GM12878 (cell line): ENCODE results near the gene SFI1. TPM values are rescaled to one million over a fixed set of nuclear protein-coding genes. Genes with fewer than 3 reads are reported as not detected.

ENCODE experiments used
- ATAC-seq: fragments of 200-7000 bp; cut with Tn5 transposase; 3 replicates; pipeline ENCODE4 v1.9.1; 2020; ENCODE audit warnings: mild to moderate bottlenecking, moderate library complexity
- BruUV-seq: library from RNA; stranded (reverse); fragments of 400-500 nt; replicated peaks from 2 replicates; lab custom pipeline; 2021; lab: Mats Ljungman, UMichigan
- CTCF ChIA-PET: fragments of 300-600 bp; sonication (Branson Sonifier 250); formaldehyde crosslinking; extraction: SDS; loops from one replicate; lab custom pipeline; 2021; ENCODE audit warnings: inconsistent platforms; lab: Yijun Ruan, JAX
- POLR2A ChIA-PET: fragments of 350-600 bp; formaldehyde crosslinking; extraction: SDS; loops from one replicate; lab custom pipeline; 2021; ENCODE audit warnings: inconsistent platforms; lab: Charles Lee
- RAD21 ChIA-PET: fragments of 300-600 bp; sonication (Branson Sonifier 250); formaldehyde crosslinking; loops from one replicate; lab custom pipeline; 2023; ENCODE audit warnings: antibody characterized with exemption; ENCODE audit not compliant: unreplicated experiment; lab: Charles Lee
- SMC1A ChIA-PET: fragments of 300-600 bp; sonication (Branson Sonifier 250); formaldehyde crosslinking; loops from one replicate; lab custom pipeline; 2023; ENCODE audit not compliant: unreplicated experiment, uncharacterized antibody; lab: Charles Lee
- DNase-seq: peaks from one replicate; pipeline ENCODE4 v3.0.0-alpha.2; 2011; ENCODE audit warnings: low read depth, low spot score
- FAIRE-seq: peaks from 3 replicates; lab custom pipeline; 2011; peaks lifted over from hg19 to GRCh38; lab: Jason Lieb, UNC
- H2AFZ ChIP-seq: 2 replicates; pipeline ENCODE4 v1.6.0; 2011; ENCODE audit warnings: low read depth, low read length, control low read depth; ENCODE audit not compliant: control insufficient read depth
- H3K27ac ChIP-seq: 2 replicates; pipeline ENCODE4 v1.5.1; 2011; ENCODE audit warnings: control low read depth; ENCODE audit not compliant: control insufficient read depth, insufficient read depth
- H3K27me3 ChIP-seq, 2 experiments: replicated peaks in 1 of 2; 2 replicates each; pipeline versions ENCODE4 v1.6.0 to v1.6.1; 2011; ENCODE audit warnings: low read length in 1 of 2; ENCODE audit not compliant: control insufficient read depth in 2 of 2, insufficient read depth in 2 of 2
- H3K36me3 ChIP-seq, 2 experiments: 2 replicates each; pipeline ENCODE4 v1.5.1; 2011; ENCODE audit warnings: low read length in 1 of 2; ENCODE audit not compliant: control insufficient read depth in 2 of 2, insufficient read depth in 2 of 2
- H3K4me1 ChIP-seq: 2 replicates; pipeline ENCODE4 v1.6.1; 2011; ENCODE audit warnings: mild to moderate bottlenecking, low read length, moderate library complexity, mixed read lengths; ENCODE audit not compliant: control insufficient read depth, insufficient read depth
- H3K4me2 ChIP-seq: 2 replicates; pipeline ENCODE4 v1.6.0; 2011; ENCODE audit warnings: control low read depth; ENCODE audit not compliant: control insufficient read depth, insufficient read depth
- H3K4me3 ChIP-seq: fragments of 200-600 bp; sonication (generic); 2 replicates; pipeline ENCODE4 v1.5.1; 2016
- H3K79me2 ChIP-seq: 2 replicates; pipeline ENCODE4 v1.6.0; 2011; ENCODE audit warnings: low read length; ENCODE audit not compliant: control insufficient read depth, insufficient read depth
- H3K9ac ChIP-seq: 2 replicates; pipeline ENCODE4 v1.8.0; 2011; ENCODE audit warnings: low read length, control low read depth, mixed read lengths; ENCODE audit not compliant: control insufficient read depth, insufficient read depth
- H3K9me3 ChIP-seq: replicated peaks from 3 replicates; pipeline ENCODE4 v1.5.1; 2011; ENCODE audit warnings: mild to moderate bottlenecking, low read length; ENCODE audit not compliant: control insufficient read depth, insufficient read depth
- H4K20me1 ChIP-seq: 2 replicates; pipeline ENCODE4 v1.6.0; 2011; ENCODE audit not compliant: control insufficient read depth, insufficient read depth
- ETV6 ChIP-seq, 2 experiments: fragments of 450-650 bp in 1 of 2; IDR thresholded peaks in 1 of 2; conservative IDR thresholded peaks in 1 of 2; 2 replicates each; pipeline ENCODE4 v1.6.1; 2014; ENCODE audit warnings: antibody characterized with exemption in 1 of 2, borderline replicate concordance in 1 of 2, low read depth in 1 of 2, mild to moderate bottlenecking in 1 of 2, moderate library complexity in 1 of 2
- MTA3 ChIP-seq: IDR thresholded peaks from 2 replicates; pipeline ENCODE4 v1.6.1; 2012; ENCODE audit warnings: low read length, inconsistent platforms, borderline replicate concordance
- POLR2AphosphoS5 ChIP-seq: IDR thresholded peaks from 2 replicates; pipeline ENCODE4 v1.6.1; 2011; ENCODE audit warnings: mild to moderate bottlenecking, low read length, inconsistent platforms
- RAD21 ChIP-seq: IDR thresholded peaks from 2 replicates; pipeline ENCODE4 v1.6.1; 2011; ENCODE audit warnings: mild to moderate bottlenecking, low read depth, low read length, moderate library complexity; ENCODE audit not compliant: insufficient read depth
- WGBS: methylation state at CpG from one replicate; pipeline ENCODE4 v1.1.6; 2016; ENCODE audit warnings: low lambda C conversion rate; ENCODE audit not compliant: insufficient replicate concordance, insufficient coverage; ENCODE audit errors: missing lambda C conversion rate; 5-methylcytosine and 5-hydroxymethylcytosine counted together
- in situ Hi-C: fragments of 300-500 bp; cut with MboI; formaldehyde crosslinking; loops from 9 replicates; pipeline ENCODE4 v1.14.3; 2018; ENCODE audit warnings: mixed read lengths
- intact Hi-C: fragments of 100-400 bp; cut with micrococcal nuclease; formaldehyde crosslinking; loops from one replicate; pipeline ENCODE4 v1.14.2; 2022; ENCODE audit not compliant: unreplicated experiment
- polyA plus RNA-seq, 11 experiments: library from polyadenylated mRNA; depleted of rRNA in 4 of 11; unstranded in 6 of 11; stranded (reverse) in 5 of 11; fragments of >200 nt; fragmentation: Nextera tagmentation in 4 of 11; fragmentation: Illumina TruSeq in 1 of 11; extraction: Ambion mirVana in 4 of 11; extraction: Trizol in 1 of 11; gene quantifications; 1 replicate in 1 of 11; 2 replicates in 10 of 11; pipeline versions ENCODE4 v1.2.1 to v1.2.3, GENCODE V29; 2011 to 2016; ENCODE audit warnings: inconsistent platforms in 2 of 11, missing spikeins in 2 of 11, low read depth in 1 of 11
- total RNA-seq, 4 experiments: library from RNA; depleted of rRNA in 3 of 4; stranded (reverse); fragments of >200 nt in 3 of 4; fragmentation: Illumina TruSeq in 1 of 4; extraction: Trizol in 1 of 4; gene quantifications; 2 replicates each; pipeline versions ENCODE4 v1.2.1 to v1.2.3, GENCODE V29; 2013 to 2021

Gene SFI1
- total and polyA plus RNA-seq, 10 of the 15 experiments (the other 5 are each of a cell fraction or from before 2014, with no cell fraction given): 6.3 to 70.1 (median 30.4) TPM

DNA sequence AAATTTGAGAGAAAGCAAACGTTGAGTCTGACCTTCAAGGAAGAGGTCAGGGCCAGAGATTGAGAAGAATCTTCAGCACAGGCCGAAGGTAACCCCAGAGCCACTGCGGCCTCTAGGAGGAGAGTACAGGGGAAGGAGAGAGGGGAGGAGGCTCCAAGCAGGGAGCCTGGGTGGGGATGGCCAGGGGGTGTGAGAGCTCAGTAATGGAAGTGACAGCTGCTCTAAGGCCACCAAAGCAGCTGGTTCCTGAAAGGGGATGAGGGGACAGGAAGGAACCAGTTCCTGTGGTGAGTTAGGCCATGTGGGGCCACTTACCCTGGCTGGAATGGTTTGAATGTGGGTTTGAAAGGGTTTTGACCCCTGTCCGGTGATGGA, 119.6 kb downstream of the SFI1 start:
- H3K27me3 ChIP-seq: no peaks in the 10 kb centered on the region
- intact Hi-C loops: no loop called here
- H2AFZ ChIP-seq: no peak overlapping the region
- FAIRE-seq: no peak
- no peak overlapping the region for H3K4me3 ChIP-seq
- 47% methylated on average over 4 of the region's 4 CpGs for WGBS
- BruUV-seq: no TSS peak
- H3K79me2 ChIP-seq: no peaks in the 10 kb centered on the region
- peaks cover 16% of the 10 kb centered on the region for H3K4me1 ChIP-seq
- ChIA-PET POLR2A (no interaction called here), RAD21 (interaction anchor here (0.8 to 1.4 kb wide), 4 partner anchors 15 to 164 kb away, joined by 3 to 8 read pairs (median 3); no protein-coding TSS in a partner anchor), SMC1A (interaction anchor here (0.6 to 1.0 kb wide), 4 partner anchors 43 to 147 kb away, joined by 3 read pairs; partner anchors contain the start of gene PISD), CTCF (interaction anchor here (0.6 to 1.5 kb wide), 6 partner anchors 15 to 181 kb away, joined by 4 to 7 read pairs (median 4); no protein-coding TSS in a partner anchor)
- H3K4me2 ChIP-seq: 0 out of 2 replicates have a peak overlapping the region, but pooled peaks have one; percentile 8
- DNase-seq: no peak
- H4K20me1 ChIP-seq: no peaks in the 10 kb centered on the region
- H3K36me3 ChIP-seq: peaks cover 25 to 42% of the 10 kb centered on the region in 2 experiments; a peak in 3 of 4 replicates
- H3K27ac ChIP-seq: peak overlapping the region; percentile 55
- TF ChIP-seq MTA3 (peak; percentile 21; the same call in 1 of the 2 replicates), ETV6 (conservative IDR thresholded peaks at IDR 0.05 in 1 of 2, IDR thresholded peaks at IDR 0.05 in 1 of 2; ENCODE audit: borderline replicate concordance in 1 of 2, low read depth in 1 of 2) (0 out of 4 replicates have a peak, but pooled peaks of 1 of the 2 experiments have one; percentile 23), POLR2AphosphoS5 (0 out of 2 replicates have a peak, but pooled peaks have one; percentile 21), RAD21 (no peak)
- H3K9ac ChIP-seq: no peak overlapping the region
- in situ Hi-C loops: no loop called here
- ATAC-seq: peak; percentile 15; the same call in 2 of the 3 replicates
- no peaks in the 10 kb centered on the region for H3K9me3 ChIP-seq
